Caco-2 (cell line): ENCODE data around the gene TMEM82. TPM values are rescaled to one million over a fixed set of nuclear protein-coding genes. Genes with fewer than 3 reads are reported as not detected.

ENCODE experiments used
- BruUV-seq: library from RNA; stranded (reverse); fragments of 400-500 nt; replicated peaks from 2 replicates; lab custom pipeline; 2021; lab: Mats Ljungman, UMichigan
- CTCF ChIA-PET: fragments of 300-600 bp; sonication (Branson Sonifier 250); formaldehyde crosslinking; loops from one replicate; lab custom pipeline; 2022; ENCODE audit warnings: antibody characterized with exemption; lab: Charles Lee
- POLR2A ChIA-PET: fragments of 300-600 bp; sonication (Branson Sonifier 250); formaldehyde crosslinking; loops from one replicate; lab custom pipeline; 2022; ENCODE audit warnings: antibody characterized with exemption; lab: Charles Lee
- DNase-seq, 2 experiments: peaks; one replicate each; pipeline versions ENCODE4 v3.0.0 to v3.0.0-alpha.2; 2020 to 2022
- H3K27me3 ChIP-seq: replicated peaks from 2 replicates; pipeline ENCODE4 v1.6.0; 2011; ENCODE audit warnings: low read length; ENCODE audit not compliant: control insufficient read depth, insufficient read depth
- H3K36me3 ChIP-seq: 2 replicates; pipeline ENCODE4 v1.5.1; 2011; ENCODE audit warnings: low read length; ENCODE audit not compliant: control insufficient read depth, insufficient read depth
- H3K4me1 ChIP-seq: fragments of 250-450 bp; sonication (Bioruptor Pico); 2 replicates; pipeline ENCODE4 v1.5.1; 2020; ENCODE audit warnings: mild to moderate bottlenecking
- H3K4me3 ChIP-seq: 2 replicates; pipeline ENCODE4 v1.5.1; 2011; ENCODE audit warnings: low read depth, mild to moderate bottlenecking, control low read depth, low read length
- H3K9me3 ChIP-seq: fragments of 250-450 bp; sonication (Bioruptor Pico); 2 replicates; pipeline ENCODE4 v1.5.1; 2020; ENCODE audit warnings: mild to moderate bottlenecking, moderate library complexity
- H3K27ac Mint-ChIP-seq: one replicate; pipeline ENCODE4 v1.8.0; 2022; ENCODE audit warnings: mixed read lengths; ENCODE audit not compliant: unreplicated experiment
- H3K27me3 Mint-ChIP-seq: one replicate; pipeline ENCODE4 v1.8.0; 2022; ENCODE audit warnings: mixed read lengths; ENCODE audit not compliant: insufficient read depth, unreplicated experiment
- H3K36me3 Mint-ChIP-seq: one replicate; pipeline ENCODE4 v1.8.0; 2022; ENCODE audit warnings: mild to moderate bottlenecking, mixed read lengths; ENCODE audit not compliant: insufficient read depth, unreplicated experiment
- H3K4me1 Mint-ChIP-seq: one replicate; pipeline ENCODE4 v1.8.0; 2022; ENCODE audit warnings: low read depth, mixed read lengths; ENCODE audit not compliant: unreplicated experiment
- H3K4me3 Mint-ChIP-seq: one replicate; pipeline ENCODE4 v1.8.0; 2022; ENCODE audit warnings: mild to moderate bottlenecking, moderate library complexity, mixed read lengths; ENCODE audit not compliant: unreplicated experiment
- H3K9me3 Mint-ChIP-seq: one replicate; pipeline ENCODE4 v1.8.0; 2022; ENCODE audit warnings: mixed read lengths; ENCODE audit not compliant: unreplicated experiment
- intact Hi-C: fragments of 100-400 bp; cut with micrococcal nuclease; formaldehyde crosslinking; loops from one replicate; pipeline ENCODE4 v1.10.0; 2022; ENCODE audit not compliant: unreplicated experiment
- total RNA-seq: library from RNA; stranded (reverse); gene quantifications from 2 replicates; pipeline ENCODE4 v1.2.3, GENCODE V29; 2022
- TF ChIP-seq, protein P1 (sequence below), 2 experiments: fragments of 200-600 bp in 1 of 2; IDR thresholded peaks; 1 replicate in 1 of 2; 2 replicates in 1 of 2; pipeline versions ENCODE4 v1.5.1 to v1.8.0; 2011 to 2022; ENCODE audit warnings: antibody characterized with exemption in 1 of 2, control low read depth in 1 of 2, inconsistent platforms in 1 of 2, low read depth in 1 of 2, low read length in 1 of 2, mild to moderate bottlenecking in 1 of 2, moderate library complexity in 1 of 2; ENCODE audit not compliant: insufficient read depth in 1 of 2, severe bottlenecking in 1 of 2, unreplicated experiment in 1 of 2

Gene TMEM82
- total RNA-seq, 1 experiment from 2014 or later = 3.5 TPM

DNA sequence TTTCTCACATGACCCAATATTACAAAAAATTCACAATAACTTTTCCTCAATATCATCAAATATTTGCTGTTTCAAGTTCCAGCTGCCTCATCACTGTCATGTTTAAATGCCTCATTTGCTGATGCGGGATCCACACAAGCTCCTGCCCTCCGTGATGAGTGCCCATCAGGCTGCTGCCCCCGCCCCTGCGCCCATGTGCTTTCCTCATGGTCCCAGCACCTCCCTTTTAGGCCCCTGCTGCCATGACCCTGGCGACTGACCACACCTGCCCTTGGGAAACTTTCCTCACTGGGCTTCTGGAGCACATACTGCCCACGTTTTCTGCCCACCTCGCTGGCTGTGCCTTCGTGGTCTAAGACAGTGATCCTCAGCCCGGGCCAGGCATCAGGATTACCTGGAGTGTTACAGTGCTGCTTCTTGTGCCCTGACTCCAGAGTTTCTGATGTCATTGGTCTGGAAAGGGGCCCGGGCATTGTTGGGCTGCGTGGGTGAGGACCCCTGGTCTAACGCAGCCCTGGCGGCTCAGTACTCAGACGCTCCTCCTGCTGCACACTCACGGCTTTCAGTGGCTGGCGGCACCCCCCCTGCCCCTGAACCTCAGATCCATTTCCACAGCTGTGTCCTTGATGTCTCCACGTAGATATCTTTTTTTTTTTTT is 37.6 kb upstream of the TMEM82 start:
- Histone ChIP-seq H3K27me3 (no peaks in the 10 kb centered on the region), H3K4me1 (no peaks in the 10 kb centered on the region), H3K4me3 (no peak overlapping the region), H3K36me3 (no peaks in the 10 kb centered on the region), H3K9me3 (no peaks in the 10 kb centered on the region)
- TF ChIP-seq, protein P1, sequence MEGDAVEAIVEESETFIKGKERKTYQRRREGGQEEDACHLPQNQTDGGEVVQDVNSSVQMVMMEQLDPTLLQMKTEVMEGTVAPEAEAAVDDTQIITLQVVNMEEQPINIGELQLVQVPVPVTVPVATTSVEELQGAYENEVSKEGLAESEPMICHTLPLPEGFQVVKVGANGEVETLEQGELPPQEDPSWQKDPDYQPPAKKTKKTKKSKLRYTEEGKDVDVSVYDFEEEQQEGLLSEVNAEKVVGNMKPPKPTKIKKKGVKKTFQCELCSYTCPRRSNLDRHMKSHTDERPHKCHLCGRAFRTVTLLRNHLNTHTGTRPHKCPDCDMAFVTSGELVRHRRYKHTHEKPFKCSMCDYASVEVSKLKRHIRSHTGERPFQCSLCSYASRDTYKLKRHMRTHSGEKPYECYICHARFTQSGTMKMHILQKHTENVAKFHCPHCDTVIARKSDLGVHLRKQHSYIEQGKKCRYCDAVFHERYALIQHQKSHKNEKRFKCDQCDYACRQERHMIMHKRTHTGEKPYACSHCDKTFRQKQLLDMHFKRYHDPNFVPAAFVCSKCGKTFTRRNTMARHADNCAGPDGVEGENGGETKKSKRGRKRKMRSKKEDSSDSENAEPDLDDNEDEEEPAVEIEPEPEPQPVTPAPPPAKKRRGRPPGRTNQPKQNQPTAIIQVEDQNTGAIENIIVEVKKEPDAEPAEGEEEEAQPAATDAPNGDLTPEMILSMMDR (IDR thresholded peaks at IDR 0.05; ENCODE audit: insufficient read depth in 1 of 2, low read depth in 1 of 2, low read length in 1 of 2, severe bottlenecking in 1 of 2, unreplicated experiment in 1 of 2) = no peak
- CTCF ChIA-PET = no interaction called here
- intact Hi-C loops = no loop called here
- Mint-ChIP-seq H3K4me3 (no peak overlapping the region), H3K27me3 (no peaks in the 10 kb centered on the region), H3K4me1 (no peaks in the 10 kb centered on the region), H3K9me3 (no peaks in the 10 kb centered on the region), H3K27ac (no peak overlapping the region), H3K36me3 (peaks cover 14% of the 10 kb centered on the region)
- BruUV-seq = no TSS peak
- DNase-seq = no peak
- POLR2A ChIA-PET = no interaction called here

- H3K4me1 ChIP-seq = no peaks in the 10 kb centered on the region
- ChIA-PET CTCF (no interaction called here), POLR2A (no interaction called here)
- intact Hi-C loops = no loop called here
- no peak overlapping the region for H3K4me3 Mint-ChIP-seq
- H3K27ac Mint-ChIP-seq = no peak overlapping the region
- no peaks in the 10 kb centered on the region for H3K9me3 Mint-ChIP-seq
- no peak for DNase-seq
- H3K36me3 Mint-ChIP-seq = peaks cover 14% of the 10 kb centered on the region
- no peaks in the 10 kb centered on the region for H3K4me1 Mint-ChIP-seq
- no TSS peak for BruUV-seq
- TF ChIP-seq, protein P1 (IDR thresholded peaks at IDR 0.05; ENCODE audit: insufficient read depth in 1 of 2, low read depth in 1 of 2, low read length in 1 of 2, severe bottlenecking in 1 of 2, unreplicated experiment in 1 of 2) = no peak
- H3K36me3 ChIP-seq = no peaks in the 10 kb centered on the region
- no peaks in the 10 kb centered on the region for H3K27me3 ChIP-seq
- no peak overlapping the region for H3K4me3 ChIP-seq
- H3K9me3 ChIP-seq = no peaks in the 10 kb centered on the region
- H3K27me3 Mint-ChIP-seq = no peaks in the 10 kb centered on the region
These were observed 37.1 kb upstream of the TMEM82 start for GRCh38 chr1:15705184-15705566.

- no peak overlapping the region for H3K4me3 ChIP-seq
- no peaks in the 10 kb centered on the region for H3K27me3 Mint-ChIP-seq
- ChIA-PET CTCF (no interaction called here), POLR2A (interaction anchor here (0.6 kb wide), 1 partner anchor 129 kb away, joined by 8 read pairs; no protein-coding TSS in a partner anchor)
- H3K9me3 ChIP-seq = no peaks in the 10 kb centered on the region
- H3K36me3 Mint-ChIP-seq = peaks cover 14% of the 10 kb centered on the region
- H3K9me3 Mint-ChIP-seq = no peaks in the 10 kb centered on the region
- intact Hi-C loops = no loop called here
- H3K36me3 ChIP-seq = no peaks in the 10 kb centered on the region
- H3K27ac Mint-ChIP-seq = no peak overlapping the region
- no peaks in the 10 kb centered on the region for H3K27me3 ChIP-seq
- no peak overlapping the region for H3K4me3 Mint-ChIP-seq
- no TSS peak for BruUV-seq
- TF ChIP-seq, protein P1 (IDR thresholded peaks at IDR 0.05; ENCODE audit: insufficient read depth in 1 of 2, low read depth in 1 of 2, low read length in 1 of 2, severe bottlenecking in 1 of 2, unreplicated experiment in 1 of 2) = no peak
- no peak for DNase-seq
- H3K4me1 ChIP-seq = no peaks in the 10 kb centered on the region
- no peaks in the 10 kb centered on the region for H3K4me1 Mint-ChIP-seq
These were observed 35.5 kb upstream of the TMEM82 start for GRCh38 chr1:15706751-15707150.
